A549 (cell line): ENCODE data around the gene TACC3. TPM values are rescaled to one million over a fixed set of nuclear protein-coding genes. Genes with fewer than 3 reads are reported as not detected.

Experiments used
- ATAC-seq, 2 experiments: fragments of 200-7000 bp in 1 of 2; fragments of >200 bp in 1 of 2; cut with Nextera tagmentation in 1 of 2; cut with Tn5 transposase in 1 of 2; 3 replicates each; pipeline versions ENCODE4 v1.8.0 to v1.9.1; 2018 to 2020; ENCODE audit warnings: mild to moderate bottlenecking in 1 of 2, moderate library complexity in 1 of 2
- CTCF ChIA-PET: fragments of 300-600 bp; sonication (Branson Sonifier 250); formaldehyde crosslinking; extraction: SDS; loops from one replicate; lab custom pipeline; 2021; ENCODE audit warnings: antibody characterized with exemption, inconsistent platforms; lab: Yijun Ruan, JAX
- POLR2A ChIA-PET: fragments of 350-600 bp; formaldehyde crosslinking; extraction: SDS; loops from one replicate; lab custom pipeline; 2021; ENCODE audit warnings: antibody characterized with exemption, inconsistent platforms; lab: Yijun Ruan, JAX
- DNase-seq, 2 experiments: peaks; one replicate each; pipeline versions ENCODE4 v3.0.0 to v3.0.0-alpha.2; 2011 to 2016; ENCODE audit warnings: low read depth in 1 of 2, low spot score in 1 of 2
- FAIRE-seq: peaks from 2 replicates; lab custom pipeline; 2011; peaks lifted over from hg19 to GRCh38; lab: Jason Lieb, UNC
- H3K27ac ChIP-seq, 2 experiments: fragments of >200 bp; sonication (Bioruptor Twin); formaldehyde crosslinking; 3 replicates each; pipeline ENCODE4 v1.5.1; 2016 to 2017
- H3K4me1 ChIP-seq: fragments of >200 bp; sonication (Bioruptor Twin); formaldehyde crosslinking; 3 replicates; pipeline ENCODE4 v1.6.1; 2016
- H3K4me2 ChIP-seq: fragments of >200 bp; sonication (Bioruptor Twin); formaldehyde crosslinking; 3 replicates; pipeline ENCODE4 v1.6.1; 2016
- H3K4me3 ChIP-seq: fragments of >200 bp; sonication (Bioruptor Twin); formaldehyde crosslinking; 3 replicates; pipeline ENCODE4 v1.5.1; 2016
- H3K9me3 ChIP-seq: fragments of >200 bp; sonication (Bioruptor Twin); formaldehyde crosslinking; 3 replicates; pipeline ENCODE4 v1.6.1; 2016
- CBX8 ChIP-seq: fragments of 200-600 bp; sonication (generic); IDR thresholded peaks from 2 replicates; pipeline ENCODE4 v1.6.1; 2016
- CTCF ChIP-seq: fragments of >200 bp; sonication (Bioruptor Twin); formaldehyde crosslinking; IDR thresholded peaks from 3 replicates; pipeline ENCODE4 v1.5.1; 2016
- EHF ChIP-seq: fragments of 250-450 bp; sonication (Bioruptor Pico); IDR thresholded peaks from 2 replicates; pipeline ENCODE4 v1.5.0; 2020; ENCODE audit warnings: mild to moderate bottlenecking
- EHMT2 ChIP-seq: fragments of 200-600 bp; sonication (generic); IDR thresholded peaks from 2 replicates; pipeline ENCODE4 v1.6.1; 2016; ENCODE audit warnings: antibody characterized with exemption, low read depth, mild to moderate bottlenecking, moderate library complexity
- FOSB ChIP-seq: fragments of 250-450 bp; sonication (Bioruptor Pico); IDR thresholded peaks from 2 replicates; pipeline ENCODE4 v1.5.0; 2020; ENCODE audit warnings: mild to moderate bottlenecking, moderate library complexity
- FOSL2 ChIP-seq, 2 experiments: fragments of 450-650 bp in 1 of 2; fragments of >200 bp in 1 of 2; sonication (Bioruptor Twin) in 1 of 2; formaldehyde crosslinking; IDR thresholded peaks; 2 replicates each; pipeline versions ENCODE4 v1.5.0 to v1.6.1; 2016 to 2020; ENCODE audit warnings: mild to moderate bottlenecking in 1 of 2, moderate library complexity in 1 of 2
- GATA3 ChIP-seq: IDR thresholded peaks from 2 replicates; pipeline ENCODE4 v1.6.1; 2012; ENCODE audit warnings: borderline replicate concordance
- HOXA7 ChIP-seq: fragments of 250-450 bp; sonication (Bioruptor Pico); IDR thresholded peaks from 2 replicates; pipeline ENCODE4 v1.5.0; 2020; ENCODE audit warnings: mild to moderate bottlenecking, moderate library complexity
- KDM5A ChIP-seq: fragments of 200-600 bp; sonication (generic); IDR thresholded peaks from 2 replicates; pipeline ENCODE4 v1.6.1; 2016; ENCODE audit warnings: antibody characterized with exemption, mild to moderate bottlenecking
- MAX ChIP-seq: IDR thresholded peaks from 2 replicates; pipeline ENCODE4 v1.6.1; 2012
- MYC ChIP-seq: IDR thresholded peaks from 2 replicates; pipeline ENCODE4 v1.6.1; 2012; ENCODE audit warnings: mild to moderate bottlenecking, inconsistent platforms, low read length, improper control_type of control experiment, borderline replicate concordance
- PHF8 ChIP-seq: fragments of 200-600 bp; sonication (generic); IDR thresholded peaks from 2 replicates; pipeline ENCODE4 v1.6.1; 2016; ENCODE audit warnings: low read depth, mild to moderate bottlenecking, antibody characterized with exemption, moderate library complexity, borderline replicate concordance
- POLR2A ChIP-seq: IDR thresholded peaks from 2 replicates; pipeline ENCODE4 v1.6.1; 2012; ENCODE audit warnings: mild to moderate bottlenecking, low read length
- RARB ChIP-seq: fragments of 250-450 bp; sonication (Bioruptor Pico); IDR thresholded peaks from 2 replicates; pipeline ENCODE4 v1.8.0; 2021; ENCODE audit warnings: mild to moderate bottlenecking, moderate library complexity
- SMC3 ChIP-seq: fragments of >200 bp; sonication (Bioruptor Twin); formaldehyde crosslinking; IDR thresholded peaks from 3 replicates; pipeline ENCODE4 v1.6.1; 2018; ENCODE audit warnings: inconsistent platforms
- ZFP36 ChIP-seq: fragments of 450-650 bp; IDR thresholded peaks from 2 replicates; pipeline ENCODE4 v1.6.1; 2014; ENCODE audit warnings: borderline replicate concordance; ENCODE audit not compliant: partially characterized antibody
- WGBS: methylation state at CpG from one replicate; pipeline ENCODE4 v1.1.6; 2017; ENCODE audit errors: missing lambda C conversion rate; 5-methylcytosine and 5-hydroxymethylcytosine counted together
- polyA plus RNA-seq, 4 experiments: library from polyadenylated mRNA; depleted of rRNA in 3 of 4; stranded (reverse); fragments of >200 nt; fragmentation: RNase III in 1 of 4; extraction: RNeasy Plus Mini Kit Qiagen cat#74134 plus additional on column Dnase treatment in 1 of 4; gene quantifications; 2 replicates in 3 of 4; 3 replicates in 1 of 4; pipeline ENCODE4 v1.2.3, GENCODE V29; 2011 to 2017
- TF ChIP-seq, protein P1 (sequence below): IDR thresholded peaks from 2 replicates; pipeline ENCODE4 v1.6.1; 2012; ENCODE audit warnings: low read depth, borderline replicate concordance
- TF ChIP-seq, protein P2 (sequence below): fragments of 250-450 bp; sonication (Bioruptor Pico); IDR thresholded peaks from 2 replicates; pipeline ENCODE4 v1.5.0; 2020; ENCODE audit warnings: low read depth, mild to moderate bottlenecking, moderate library complexity
- TF ChIP-seq, protein P3 (sequence below): IDR thresholded peaks from 2 replicates; pipeline ENCODE4 v1.6.1; 2012

Gene TACC3
- polyA plus RNA-seq, 2 of the 4 experiments (the other 2 are of a cell fraction): 25.9 to 70.6 TPM

DNA sequence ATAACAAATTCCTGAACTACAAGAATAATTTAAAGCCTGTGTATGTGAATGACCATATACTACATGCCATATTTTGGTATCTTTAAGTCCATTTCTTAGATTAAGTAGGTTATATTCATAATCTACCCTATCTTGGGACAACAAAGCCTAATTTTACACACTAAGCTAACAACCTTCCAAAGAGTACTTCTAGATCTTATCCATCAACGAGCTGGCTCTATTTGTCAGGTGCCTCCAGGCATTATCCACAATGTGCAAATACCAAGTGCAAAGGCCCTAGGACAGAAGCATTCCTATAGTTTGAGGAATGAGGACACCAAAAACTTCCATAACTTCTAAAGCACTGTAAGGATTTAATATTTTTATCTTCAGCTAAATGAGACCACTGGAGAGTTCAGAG, 12.7 kb upstream of the TACC3 start (continued):
- TF ChIP-seq, protein P1, sequence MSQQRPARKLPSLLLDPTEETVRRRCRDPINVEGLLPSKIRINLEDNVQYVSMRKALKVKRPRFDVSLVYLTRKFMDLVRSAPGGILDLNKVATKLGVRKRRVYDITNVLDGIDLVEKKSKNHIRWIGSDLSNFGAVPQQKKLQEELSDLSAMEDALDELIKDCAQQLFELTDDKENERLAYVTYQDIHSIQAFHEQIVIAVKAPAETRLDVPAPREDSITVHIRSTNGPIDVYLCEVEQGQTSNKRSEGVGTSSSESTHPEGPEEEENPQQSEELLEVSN: no peak

GRCh38 chr4:1711055-1711570, 10.2 kb upstream of the TACC3 start:
- FAIRE-seq: no peak
- peaks cover 40% of the 10 kb centered on the region for H3K4me1 ChIP-seq
- CTCF ChIA-PET: interaction anchor here (1.7 kb wide), 1 partner anchor 20 kb away, joined by 5 read pairs; no protein-coding TSS in a partner anchor
- TF ChIP-seq, protein P1: no peak
- no peak for TF ChIP-seq EHF
- no peak for TF ChIP-seq KDM5A
- TF ChIP-seq, protein P2, sequence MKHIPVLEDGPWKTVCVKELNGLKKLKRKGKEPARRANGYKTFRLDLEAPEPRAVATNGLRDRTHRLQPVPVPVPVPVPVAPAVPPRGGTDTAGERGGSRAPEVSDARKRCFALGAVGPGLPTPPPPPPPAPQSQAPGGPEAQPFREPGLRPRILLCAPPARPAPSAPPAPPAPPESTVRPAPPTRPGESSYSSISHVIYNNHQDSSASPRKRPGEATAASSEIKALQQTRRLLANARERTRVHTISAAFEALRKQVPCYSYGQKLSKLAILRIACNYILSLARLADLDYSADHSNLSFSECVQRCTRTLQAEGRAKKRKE (CRISPR knock-in tag): no peak
- no peak for TF ChIP-seq CTCF
- TF ChIP-seq, all 56 proteins: peak for 0
- no peak for DNase-seq
- Histone ChIP-seq H3K4me3 (peak overlapping the region; percentile 85), H3K4me2 (peak overlapping the region; percentile 96), H3K9me3 (no peaks in the 10 kb centered on the region), H3K27ac (peak overlapping the region; percentile 99 to 100)
- 15% methylated on average over 20 of the region's 22 CpGs for WGBS
- ATAC-seq: peak in 1 of 2 experiments; percentile 1; a peak in 1 of 6 replicates
- POLR2A ChIA-PET: interaction anchor here (2.2 kb wide), 1 partner anchor 18 kb away, joined by 21 read pairs; no protein-coding TSS in a partner anchor

GRCh38 chr4:1711571-1712215, 9.6 kb upstream of the TACC3 start:
- Histone ChIP-seq H3K27ac (peak overlapping the region; percentile 99 to 100), H3K4me3 (peak overlapping the region; percentile 85), H3K4me2 (peak overlapping the region; percentile 96), H3K4me1 (peaks cover 40% of the 10 kb centered on the region), H3K9me3 (no peaks in the 10 kb centered on the region)
- ChIA-PET CTCF (interaction anchor here (1.7 to 3.5 kb wide), 4 partner anchors 15 to 20 kb away, joined by 4 to 17 read pairs (median 11); no protein-coding TSS in a partner anchor), POLR2A (interaction anchor here (0.6 to 2.2 kb wide), 7 partner anchors 10 to 364 kb away, joined by 4 to 21 read pairs (median 5); partner anchors contain the start of genes TACC3, TMEM129 and UVSSA)
- FAIRE-seq (no peak), DNase-seq (peak in 1 of 2 experiments; percentile 30), ATAC-seq (peak; percentile 7 to 38)
- TF ChIP-seq CBX8 (no peak), FOSB (CRISPR knock-in tag) (no peak), POLR2A (no peak), ZFP36 (no peak), EHMT2 (no peak), HOXA7 (CRISPR knock-in tag) (no peak), RARB (no peak), PHF8 (peak; percentile 27; the same call in 1 of the 2 replicates), FOSL2 (IDR thresholded peaks at IDR 0.05) (no peak), FOSL2 (CRISPR knock-in tag; IDR thresholded peaks at IDR 0.05) (no peak), MYC (no peak), GATA3 (no peak), MAX (peak; percentile 28; the same call in 1 of the 2 replicates), SMC3 (no peak)
- TF ChIP-seq, protein P3, sequence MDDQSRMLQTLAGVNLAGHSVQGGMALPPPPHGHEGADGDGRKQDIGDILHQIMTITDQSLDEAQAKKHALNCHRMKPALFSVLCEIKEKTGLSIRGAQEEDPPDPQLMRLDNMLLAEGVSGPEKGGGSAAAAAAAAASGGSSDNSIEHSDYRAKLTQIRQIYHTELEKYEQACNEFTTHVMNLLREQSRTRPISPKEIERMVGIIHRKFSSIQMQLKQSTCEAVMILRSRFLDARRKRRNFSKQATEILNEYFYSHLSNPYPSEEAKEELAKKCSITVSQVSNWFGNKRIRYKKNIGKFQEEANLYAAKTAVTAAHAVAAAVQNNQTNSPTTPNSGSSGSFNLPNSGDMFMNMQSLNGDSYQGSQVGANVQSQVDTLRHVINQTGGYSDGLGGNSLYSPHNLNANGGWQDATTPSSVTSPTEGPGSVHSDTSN: no peak
- 0% methylated on average over 1 of the region's 85 CpGs for WGBS
